GM23338 (cell line): ENCODE measurements around the gene AREL1. TPM values are rescaled to one million over a fixed set of nuclear protein-coding genes. Genes with fewer than 3 reads are reported as not detected.

Experiments
- ATAC-seq: fragments of 200-7000 bp; cut with Tn5 transposase; 3 replicates; pipeline ENCODE4 v1.9.1; 2020
- DNase-seq: peaks from one replicate; pipeline ENCODE4 v3.0.0-alpha.2; 2015; ENCODE audit warnings: low spot score
- H2AFZ ChIP-seq: fragments of 200-600 bp; sonication (generic); 2 replicates; pipeline ENCODE4 v1.8.0; 2016; ENCODE audit warnings: antibody characterized with exemption, mild to moderate bottlenecking, moderate library complexity
- H3F3A ChIP-seq: fragments of 200-600 bp; sonication (generic); replicated peaks from 2 replicates; pipeline ENCODE4 v1.8.0; 2017; ENCODE audit warnings: antibody characterized with exemption, mixed run types, low read depth
- H3K27ac ChIP-seq: fragments of 200-600 bp; sonication (generic); 2 replicates; pipeline ENCODE4 v1.6.1; 2016; ENCODE audit warnings: low read depth
- H3K27me3 ChIP-seq: fragments of 200-600 bp; sonication (generic); 2 replicates; pipeline ENCODE4 v1.8.0; 2016; ENCODE audit warnings: mild to moderate bottlenecking, mixed run types, moderate library complexity; ENCODE audit not compliant: insufficient read depth
- H3K36me3 ChIP-seq: fragments of 200-600 bp; sonication (generic); 2 replicates; pipeline ENCODE4 v1.8.0; 2016; ENCODE audit warnings: mild to moderate bottlenecking; ENCODE audit not compliant: insufficient read depth
- H3K4me1 ChIP-seq: fragments of 200-600 bp; sonication (generic); 2 replicates; pipeline ENCODE4 v1.8.0; 2016; ENCODE audit warnings: mild to moderate bottlenecking, moderate library complexity; ENCODE audit not compliant: insufficient read depth
- H3K4me2 ChIP-seq: fragments of 200-600 bp; sonication (generic); 2 replicates; pipeline ENCODE4 v1.7.1; 2017; ENCODE audit warnings: mixed run types
- H3K4me3 ChIP-seq: fragments of 200-600 bp; sonication (generic); 2 replicates; pipeline ENCODE4 v1.6.1; 2016; ENCODE audit warnings: mixed run types
- H3K79me2 ChIP-seq: fragments of 200-600 bp; sonication (generic); replicated peaks from 2 replicates; pipeline ENCODE4 v1.8.0; 2017; ENCODE audit warnings: mild to moderate bottlenecking; ENCODE audit not compliant: insufficient read depth
- H3K9me2 ChIP-seq: fragments of 200-600 bp; sonication (generic); 2 replicates; pipeline ENCODE4 v1.8.0; 2017; ENCODE audit not compliant: insufficient read depth
- H4K20me1 ChIP-seq: fragments of 200-600 bp; sonication (generic); replicated peaks from 2 replicates; pipeline ENCODE4 v1.8.0; 2017; ENCODE audit warnings: mild to moderate bottlenecking; ENCODE audit not compliant: insufficient read depth
- H3K27ac Mint-ChIP-seq: 2 replicates; pipeline ENCODE4 v1.8.0; 2020; ENCODE audit warnings: inconsistent platforms, mild to moderate bottlenecking, moderate library complexity, mixed read lengths
- H3K27me3 Mint-ChIP-seq: 3 replicates; pipeline ENCODE4 v1.8.0; 2022; ENCODE audit warnings: low read depth, mild to moderate bottlenecking, moderate library complexity, mixed read lengths, inconsistent platforms; ENCODE audit not compliant: insufficient read depth, poor library complexity
- H3K36me3 Mint-ChIP-seq: 3 replicates; pipeline ENCODE4 v1.8.0; 2021; ENCODE audit warnings: low read depth, mild to moderate bottlenecking, inconsistent platforms, moderate library complexity, mixed read lengths
- H3K4me1 Mint-ChIP-seq: 3 replicates; pipeline ENCODE4 v1.8.0; 2020; ENCODE audit warnings: mild to moderate bottlenecking, inconsistent platforms, mixed read lengths
- H3K4me3 Mint-ChIP-seq: 3 replicates; pipeline ENCODE4 v1.8.0; 2021; ENCODE audit warnings: moderate library complexity, mild to moderate bottlenecking, inconsistent platforms, mixed read lengths
- H3K9me3 Mint-ChIP-seq: 3 replicates; pipeline ENCODE4 v1.8.0; 2020; ENCODE audit warnings: moderate library complexity, mild to moderate bottlenecking, inconsistent platforms, mixed read lengths
- CREB1 ChIP-seq: fragments of 250-450 bp; sonication (Bioruptor Pico); IDR thresholded peaks from 2 replicates; pipeline ENCODE4 v1.5.0; 2020; ENCODE audit warnings: low read depth, mild to moderate bottlenecking, moderate library complexity
- EZH2 ChIP-seq: fragments of 200-600 bp; sonication (generic); IDR thresholded peaks from one replicate; pipeline ENCODE4 v1.8.0; 2017; ENCODE audit warnings: antibody characterized with exemption, mild to moderate bottlenecking, low read depth; ENCODE audit not compliant: unreplicated experiment
- JUNB ChIP-seq: IDR thresholded peaks from one replicate; pipeline ENCODE4 v1.6.1; 2016; ENCODE audit warnings: antibody characterized with exemption; ENCODE audit not compliant: unreplicated experiment
- NANOG ChIP-seq: IDR thresholded peaks from 2 replicates; pipeline ENCODE4 v1.6.1; 2016; ENCODE audit warnings: antibody characterized with exemption, borderline replicate concordance
- POLR2AphosphoS5 ChIP-seq: IDR thresholded peaks from 2 replicates; pipeline ENCODE4 v1.6.1; 2016; ENCODE audit warnings: antibody characterized with exemption, low read depth
- STAT1 ChIP-seq: IDR thresholded peaks from one replicate; pipeline ENCODE4 v1.6.1; 2016; ENCODE audit warnings: antibody characterized with exemption; ENCODE audit not compliant: unreplicated experiment
- ZNF114 ChIP-seq: fragments of 250-450 bp; sonication (Bioruptor Pico); IDR thresholded peaks from 2 replicates; pipeline ENCODE4 v1.5.0; 2020; ENCODE audit warnings: mild to moderate bottlenecking, moderate library complexity
- ZNF331 ChIP-seq: fragments of 250-450 bp; sonication (Bioruptor Pico); IDR thresholded peaks from 2 replicates; pipeline ENCODE4 v1.5.0; 2020; ENCODE audit warnings: low read depth, mild to moderate bottlenecking, moderate library complexity
- polyA plus RNA-seq: library from polyadenylated mRNA; unstranded; fragments of >200 nt; fragmentation: Nextera tagmentation; extraction: Ambion mirVana; gene quantifications from 2 replicates; pipeline ENCODE4 v1.2.1, GENCODE V29; 2016
- total RNA-seq: library from RNA; depleted of rRNA; stranded (reverse); fragments of >200 nt; shearing (Covaris generic); gene quantifications from 2 replicates; pipeline ENCODE4 v1.2.3, GENCODE V29; 2014
- TF ChIP-seq, protein P1 (sequence below): IDR thresholded peaks from 2 replicates; pipeline ENCODE4 v1.6.1; 2016; ENCODE audit warnings: antibody characterized with exemption
- TF ChIP-seq, protein P2 (sequence below), 2 experiments: fragments of 200-600 bp in 1 of 2; sonication (generic) in 1 of 2; conservative IDR thresholded peaks; 2 replicates each; pipeline versions ENCODE4 v1.5.1 to v1.6.1; 2016 to 2017; ENCODE audit warnings: antibody characterized with exemption in 2 of 2, low read depth in 2 of 2, mild to moderate bottlenecking in 2 of 2, moderate library complexity in 1 of 2

AREL1 gene
- total and polyA plus RNA-seq, 2 experiments from 2014 or later, result 7.5 to 23.6 TPM

DNA sequence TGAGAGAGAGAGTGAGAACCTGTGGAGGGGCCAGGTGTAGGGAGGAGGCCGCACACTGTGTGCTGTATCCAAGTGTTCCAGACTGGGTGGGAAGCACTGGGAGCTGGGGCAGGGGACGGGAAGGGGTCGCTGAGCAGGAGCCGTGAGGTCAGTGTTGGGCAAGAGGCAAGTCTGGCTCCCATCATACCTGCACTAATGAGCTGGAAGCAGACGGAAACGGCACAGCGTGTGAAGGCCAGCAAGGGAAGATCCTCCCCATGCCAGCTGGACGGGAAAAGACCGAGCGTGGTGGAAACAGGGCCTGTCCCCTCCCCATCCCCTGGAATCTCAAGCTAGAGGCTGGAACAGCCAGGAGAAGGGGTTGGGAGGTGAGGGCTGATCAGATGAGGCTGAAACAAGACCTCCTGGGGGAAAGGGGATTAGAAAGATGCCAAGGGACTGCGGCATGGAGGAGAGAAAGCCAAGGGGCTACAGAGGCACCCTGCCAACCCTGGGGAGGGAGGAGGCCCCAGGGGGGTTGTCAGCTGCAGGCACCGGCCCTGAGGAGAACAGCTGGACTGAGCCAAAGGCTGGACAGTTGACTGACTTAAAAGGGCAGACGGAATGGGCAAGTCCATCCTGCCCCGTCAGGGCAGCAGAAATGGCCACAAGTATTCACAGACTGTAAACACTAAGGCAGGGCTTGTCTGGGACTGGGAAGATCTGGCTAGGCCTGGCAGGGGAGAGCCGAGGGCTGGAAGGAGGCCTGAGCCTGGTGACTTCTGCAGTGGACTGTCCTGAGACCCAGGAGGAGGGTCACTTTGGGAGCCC lies 81.8 kb downstream of the AREL1 start:
- no peaks in the 10 kb centered on the region for H3K36me3 ChIP-seq
- H4K20me1 ChIP-seq, result no peaks in the 10 kb centered on the region
- H3K27ac Mint-ChIP-seq, result no peak overlapping the region
- no peak overlapping the region for H2AFZ ChIP-seq
- H3K79me2 ChIP-seq, result no peaks in the 10 kb centered on the region
- H3K4me1 Mint-ChIP-seq, result peaks cover 30% of the 10 kb centered on the region
- DNase-seq (no peak), ATAC-seq (peak; percentile 12; the same call in 2 of the 3 replicates)
- H3F3A ChIP-seq, result no peaks in the 10 kb centered on the region
- H3K4me1 ChIP-seq, result peaks cover 14% of the 10 kb centered on the region; the same call in 1 of the 2 replicates
- H3K27ac ChIP-seq, result no peak overlapping the region
- no peak overlapping the region for H3K4me3 Mint-ChIP-seq
- no peaks in the 10 kb centered on the region for H3K27me3 ChIP-seq
- no peaks in the 10 kb centered on the region for H3K9me3 Mint-ChIP-seq
- TF ChIP-seq JUNB (no peak), CREB1 (no peak), POLR2AphosphoS5 (no peak), ZNF114 (no peak), STAT1 (no peak), ZNF331 (no peak)
- H3K4me3 ChIP-seq, result no peak overlapping the region
- H3K36me3 Mint-ChIP-seq, result no peaks in the 10 kb centered on the region
- peaks cover 6% of the 10 kb centered on the region for H3K27me3 Mint-ChIP-seq
- H3K4me2 ChIP-seq, result no peak overlapping the region
- H3K9me2 ChIP-seq, result no peaks in the 10 kb centered on the region

DNA sequence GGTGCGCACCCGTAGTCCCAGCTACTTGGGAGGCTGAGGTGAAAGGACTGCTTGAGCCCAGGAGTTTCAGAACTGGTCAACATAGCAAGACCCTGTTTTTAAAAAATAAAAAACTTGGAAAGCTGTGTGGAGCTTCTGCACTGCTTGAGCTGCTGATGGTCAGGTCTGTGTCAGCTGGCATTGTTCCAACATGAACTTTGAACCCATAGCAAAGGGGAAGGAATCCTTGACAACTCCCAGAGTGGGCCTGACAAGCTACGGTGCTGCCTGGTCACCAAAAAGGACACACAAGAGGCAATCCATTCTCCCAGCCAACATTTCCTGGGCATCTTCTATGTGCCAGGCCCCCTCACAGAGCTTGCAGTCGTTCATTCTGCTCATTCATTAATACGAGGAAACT lies 84.5 kb downstream of the AREL1 start:
- DNase-seq (no peak), ATAC-seq (no peak)
- TF ChIP-seq EZH2, result no peak
- TF ChIP-seq, protein P1, sequence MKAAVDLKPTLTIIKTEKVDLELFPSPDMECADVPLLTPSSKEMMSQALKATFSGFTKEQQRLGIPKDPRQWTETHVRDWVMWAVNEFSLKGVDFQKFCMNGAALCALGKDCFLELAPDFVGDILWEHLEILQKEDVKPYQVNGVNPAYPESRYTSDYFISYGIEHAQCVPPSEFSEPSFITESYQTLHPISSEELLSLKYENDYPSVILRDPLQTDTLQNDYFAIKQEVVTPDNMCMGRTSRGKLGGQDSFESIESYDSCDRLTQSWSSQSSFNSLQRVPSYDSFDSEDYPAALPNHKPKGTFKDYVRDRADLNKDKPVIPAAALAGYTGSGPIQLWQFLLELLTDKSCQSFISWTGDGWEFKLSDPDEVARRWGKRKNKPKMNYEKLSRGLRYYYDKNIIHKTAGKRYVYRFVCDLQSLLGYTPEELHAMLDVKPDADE, result no peak
- TF ChIP-seq, protein P2, sequence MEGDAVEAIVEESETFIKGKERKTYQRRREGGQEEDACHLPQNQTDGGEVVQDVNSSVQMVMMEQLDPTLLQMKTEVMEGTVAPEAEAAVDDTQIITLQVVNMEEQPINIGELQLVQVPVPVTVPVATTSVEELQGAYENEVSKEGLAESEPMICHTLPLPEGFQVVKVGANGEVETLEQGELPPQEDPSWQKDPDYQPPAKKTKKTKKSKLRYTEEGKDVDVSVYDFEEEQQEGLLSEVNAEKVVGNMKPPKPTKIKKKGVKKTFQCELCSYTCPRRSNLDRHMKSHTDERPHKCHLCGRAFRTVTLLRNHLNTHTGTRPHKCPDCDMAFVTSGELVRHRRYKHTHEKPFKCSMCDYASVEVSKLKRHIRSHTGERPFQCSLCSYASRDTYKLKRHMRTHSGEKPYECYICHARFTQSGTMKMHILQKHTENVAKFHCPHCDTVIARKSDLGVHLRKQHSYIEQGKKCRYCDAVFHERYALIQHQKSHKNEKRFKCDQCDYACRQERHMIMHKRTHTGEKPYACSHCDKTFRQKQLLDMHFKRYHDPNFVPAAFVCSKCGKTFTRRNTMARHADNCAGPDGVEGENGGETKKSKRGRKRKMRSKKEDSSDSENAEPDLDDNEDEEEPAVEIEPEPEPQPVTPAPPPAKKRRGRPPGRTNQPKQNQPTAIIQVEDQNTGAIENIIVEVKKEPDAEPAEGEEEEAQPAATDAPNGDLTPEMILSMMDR (conservative IDR thresholded peaks at IDR 0.05; ENCODE audit: low read depth in 2 of 2), result no peak
- no peak for TF ChIP-seq ZNF114
- no peak for TF ChIP-seq NANOG
- no peak for TF ChIP-seq JUNB
- Histone ChIP-seq H3K4me3 (no peak overlapping the region), H3K4me2 (no peak overlapping the region), H3K27ac (no peak overlapping the region), H3K27me3 (no peaks in the 10 kb centered on the region), H2AFZ (no peak overlapping the region), H4K20me1 (no peaks in the 10 kb centered on the region), H3F3A (no peaks in the 10 kb centered on the region), H3K9me2 (no peaks in the 10 kb centered on the region), H3K79me2 (no peaks in the 10 kb centered on the region), H3K4me1 (peaks cover 14% of the 10 kb centered on the region; the same call in 1 of the 2 replicates), H3K36me3 (no peaks in the 10 kb centered on the region)
- no peaks in the 10 kb centered on the region for H3K36me3 Mint-ChIP-seq
- H3K9me3 Mint-ChIP-seq, result no peaks in the 10 kb centered on the region
- H3K27ac Mint-ChIP-seq, result no peak overlapping the region
- no peak overlapping the region for H3K4me3 Mint-ChIP-seq
- H3K4me1 Mint-ChIP-seq, result peaks cover 25% of the 10 kb centered on the region
- H3K27me3 Mint-ChIP-seq, result peaks cover 9% of the 10 kb centered on the region
